ENCODE data around the gene TMEM240.

DNA sequence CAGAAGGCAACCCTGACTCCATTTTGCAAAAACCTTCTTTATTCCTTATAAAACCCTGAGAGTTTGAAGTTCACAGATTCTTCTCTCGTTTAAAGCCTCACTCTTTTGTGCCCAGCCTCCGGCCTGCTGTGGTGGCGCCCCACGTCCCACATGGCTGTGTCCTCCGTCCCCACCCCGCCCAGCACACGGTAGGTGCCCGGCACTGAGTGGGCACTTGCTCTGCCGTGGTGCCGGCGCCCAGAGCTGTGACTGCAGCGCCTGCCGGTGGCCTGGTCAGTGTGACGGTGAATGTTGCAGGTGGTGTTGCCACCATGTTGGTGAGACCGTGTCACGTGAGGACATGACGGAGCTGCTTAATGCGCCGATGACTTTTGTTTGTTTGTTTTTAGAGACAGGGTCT is 19.1 kb downstream of the TMEM240 start:
- TF ChIP-seq, protein P1, sequence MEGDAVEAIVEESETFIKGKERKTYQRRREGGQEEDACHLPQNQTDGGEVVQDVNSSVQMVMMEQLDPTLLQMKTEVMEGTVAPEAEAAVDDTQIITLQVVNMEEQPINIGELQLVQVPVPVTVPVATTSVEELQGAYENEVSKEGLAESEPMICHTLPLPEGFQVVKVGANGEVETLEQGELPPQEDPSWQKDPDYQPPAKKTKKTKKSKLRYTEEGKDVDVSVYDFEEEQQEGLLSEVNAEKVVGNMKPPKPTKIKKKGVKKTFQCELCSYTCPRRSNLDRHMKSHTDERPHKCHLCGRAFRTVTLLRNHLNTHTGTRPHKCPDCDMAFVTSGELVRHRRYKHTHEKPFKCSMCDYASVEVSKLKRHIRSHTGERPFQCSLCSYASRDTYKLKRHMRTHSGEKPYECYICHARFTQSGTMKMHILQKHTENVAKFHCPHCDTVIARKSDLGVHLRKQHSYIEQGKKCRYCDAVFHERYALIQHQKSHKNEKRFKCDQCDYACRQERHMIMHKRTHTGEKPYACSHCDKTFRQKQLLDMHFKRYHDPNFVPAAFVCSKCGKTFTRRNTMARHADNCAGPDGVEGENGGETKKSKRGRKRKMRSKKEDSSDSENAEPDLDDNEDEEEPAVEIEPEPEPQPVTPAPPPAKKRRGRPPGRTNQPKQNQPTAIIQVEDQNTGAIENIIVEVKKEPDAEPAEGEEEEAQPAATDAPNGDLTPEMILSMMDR (IDR thresholded peaks at IDR 0.05): no peak
- no peak for TF ChIP-seq POLR2A (IDR thresholded peaks at IDR 0.05)

Measured in thyroid gland (tissue), 4 donors.